ENCODE measurements around the gene BAHCC1.

Gene BAHCC1

DNA sequence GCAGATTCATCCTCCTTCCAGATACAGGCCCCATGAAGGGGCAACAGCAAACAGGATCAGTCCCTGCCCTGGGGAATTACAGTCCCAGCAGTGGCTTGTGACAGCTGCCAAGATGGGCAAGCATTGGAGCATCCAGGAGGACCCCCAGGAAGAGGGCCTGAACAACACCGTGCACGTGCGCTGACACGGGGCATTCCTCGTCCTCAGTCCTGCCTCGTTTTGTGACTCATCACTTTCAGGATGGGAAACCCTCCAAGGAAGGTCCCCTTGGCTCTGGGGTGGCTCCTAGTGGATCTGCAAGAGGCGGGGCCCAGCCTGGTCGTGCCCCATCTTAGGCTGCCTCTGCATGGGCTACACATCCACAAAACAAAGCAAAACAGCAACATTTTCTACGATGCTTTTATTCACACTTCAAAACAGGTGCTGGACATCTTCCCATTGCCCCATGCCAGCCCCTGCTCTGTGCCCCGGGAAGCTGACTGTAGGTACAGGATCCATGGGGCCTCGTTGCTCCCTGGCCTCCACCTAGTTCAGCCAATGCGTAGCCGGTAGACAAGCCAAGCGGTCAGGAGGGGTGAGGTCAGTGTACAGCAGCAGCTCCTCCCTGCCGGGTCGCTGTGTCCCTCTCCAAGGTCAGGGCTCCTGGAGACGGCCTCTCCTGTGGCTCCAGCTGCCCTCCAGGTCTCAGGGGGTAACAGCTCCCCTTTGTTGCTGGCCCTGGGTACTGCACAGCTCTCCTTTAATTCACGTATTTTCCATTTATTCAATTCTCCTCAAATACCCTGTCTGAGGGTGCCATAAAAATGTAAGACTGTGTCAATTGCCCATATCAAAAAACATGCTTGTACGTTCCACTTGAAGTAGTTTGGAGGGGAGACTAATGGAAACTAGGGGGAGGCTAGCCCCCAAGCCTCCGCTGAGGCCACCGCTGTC is 85.1 kb downstream of the BAHCC1 start:
- no peak for DNase-seq (ENCODE audit: low spot score)

DNA sequence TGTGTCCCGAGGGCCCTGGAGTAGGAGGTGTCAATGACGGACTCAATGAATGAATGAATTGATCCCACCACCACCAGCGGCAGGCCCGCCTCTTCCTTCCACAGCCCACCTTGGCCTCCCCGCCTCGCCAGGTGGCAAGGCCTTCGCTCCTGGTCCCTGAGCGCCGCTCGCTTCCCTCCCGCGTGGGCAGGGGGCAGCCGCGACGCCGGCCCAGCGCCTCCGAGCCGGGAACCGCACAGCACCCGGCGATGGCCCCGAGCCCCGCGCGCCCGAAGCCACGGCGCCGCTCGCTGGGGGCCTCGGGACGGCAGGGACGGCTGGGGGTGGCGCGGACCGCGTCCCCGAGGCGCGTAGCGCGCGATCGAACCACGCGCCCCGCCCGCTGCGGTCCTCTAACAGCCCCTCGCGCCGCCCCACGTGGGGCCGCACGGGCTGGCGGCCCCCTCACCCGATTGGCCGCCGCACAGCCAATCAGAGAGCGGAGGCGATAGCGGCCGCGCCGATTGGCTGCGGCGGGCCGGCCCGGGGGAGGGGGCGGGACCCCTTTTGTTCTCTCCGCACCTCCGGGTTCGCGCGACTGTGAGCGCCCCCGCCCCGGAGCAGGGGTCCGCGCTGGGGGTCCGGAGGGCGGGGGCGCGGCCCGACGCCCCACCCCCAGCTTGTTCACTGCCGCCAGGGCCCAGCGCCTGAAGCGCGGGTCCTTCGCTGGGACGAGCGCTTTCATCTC is 86.0 kb downstream of the BAHCC1 start:
- peak; percentile 88 for DNase-seq (ENCODE audit: low spot score)

DNA sequence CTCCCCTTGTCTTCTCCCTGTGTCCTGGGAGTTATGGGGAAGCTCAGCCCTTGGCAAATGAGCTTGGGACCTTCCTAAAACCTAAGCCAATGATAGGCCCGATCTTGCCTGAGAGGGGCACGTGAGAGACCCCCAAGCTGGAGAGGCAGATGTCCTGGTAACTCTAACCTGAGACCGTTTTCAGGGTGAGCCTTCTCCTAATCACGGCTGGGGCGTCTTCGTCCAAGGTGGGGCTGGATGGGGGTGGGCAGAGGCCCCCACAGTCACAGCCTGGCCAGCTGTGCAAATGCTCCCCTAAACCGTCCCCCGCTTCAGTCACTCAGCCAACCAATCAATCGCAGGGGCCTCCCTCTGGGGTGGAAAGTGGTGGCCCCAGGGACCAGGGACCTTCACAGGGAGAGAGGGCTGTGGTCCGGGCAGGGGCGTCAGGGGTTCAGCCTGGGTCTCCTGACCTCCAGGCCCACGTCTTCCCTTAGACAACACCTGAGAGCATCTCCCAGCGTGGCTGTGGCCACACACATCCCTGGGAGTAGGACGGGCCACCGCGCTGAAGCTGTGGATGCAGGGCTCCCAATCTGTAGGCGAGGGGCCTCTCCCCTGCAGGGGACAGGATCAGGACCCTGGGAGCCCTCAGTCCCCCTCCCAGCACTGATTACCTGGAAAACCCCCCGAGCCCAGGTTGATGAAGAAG is 86.7 kb downstream of the BAHCC1 start:
- DNase-seq (ENCODE audit: low spot score), result no peak

DNA sequence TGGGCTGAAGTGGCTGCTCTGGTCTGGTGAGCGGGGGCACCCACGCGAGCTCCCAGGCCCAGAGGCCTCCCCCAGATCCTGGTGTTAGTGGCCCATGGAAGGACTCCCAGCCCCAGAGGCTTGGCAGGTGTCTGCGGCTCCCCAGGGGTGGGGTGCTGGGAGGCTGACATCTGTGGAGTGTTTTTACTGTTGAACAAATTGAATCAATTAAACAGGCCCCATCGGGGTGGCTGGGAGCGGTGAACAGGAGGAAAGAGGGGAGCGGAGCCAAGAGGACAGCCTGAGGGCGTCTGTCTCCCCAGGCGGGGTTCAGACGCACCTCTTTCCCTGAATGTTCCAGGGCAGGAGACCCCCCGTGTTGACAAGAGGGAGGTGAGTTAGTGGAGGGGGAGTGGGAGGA is 87.4 kb downstream of the BAHCC1 start:
- DNase-seq (ENCODE audit: low spot score), result no peak

DNA sequence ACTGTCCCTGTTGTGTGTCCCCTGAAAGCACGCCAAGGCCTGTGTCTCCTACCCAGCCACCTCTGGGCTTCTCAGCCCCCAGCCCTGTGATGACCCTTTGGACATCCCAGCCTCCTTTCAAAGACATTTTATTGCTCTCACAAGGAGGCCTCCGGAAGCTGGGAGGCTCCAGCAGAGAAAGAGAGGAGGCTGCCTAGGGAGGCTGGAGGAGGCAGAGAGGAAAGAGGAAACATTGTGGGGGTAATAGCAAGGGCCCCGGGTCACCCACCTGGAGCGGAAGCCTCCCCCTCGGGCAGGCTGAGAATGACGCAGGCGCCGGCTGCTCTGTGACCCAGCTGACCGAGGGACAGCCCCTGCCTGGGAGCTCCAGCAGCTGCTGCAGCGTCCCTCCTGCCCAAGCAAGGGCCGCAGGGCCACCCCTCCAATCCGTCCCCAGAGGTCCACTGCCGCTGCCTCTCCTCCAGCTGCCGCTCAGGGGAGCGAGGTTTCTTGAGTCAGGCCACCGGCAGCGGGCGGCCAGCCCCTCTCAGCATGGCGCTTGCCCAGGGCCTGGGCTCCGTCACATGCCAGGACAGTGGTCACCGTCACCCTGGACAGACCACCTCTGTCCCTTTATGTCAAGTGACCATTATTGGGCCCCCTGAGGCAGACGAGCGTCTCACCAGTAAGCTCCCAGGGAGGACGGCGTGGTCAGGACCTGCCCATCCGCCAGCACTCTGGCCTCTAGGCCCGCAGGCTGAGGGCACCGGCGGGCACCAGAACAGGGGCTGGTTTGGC is 88.0 kb downstream of the BAHCC1 start:
- no peak for DNase-seq (ENCODE audit: low spot score)

DNA sequence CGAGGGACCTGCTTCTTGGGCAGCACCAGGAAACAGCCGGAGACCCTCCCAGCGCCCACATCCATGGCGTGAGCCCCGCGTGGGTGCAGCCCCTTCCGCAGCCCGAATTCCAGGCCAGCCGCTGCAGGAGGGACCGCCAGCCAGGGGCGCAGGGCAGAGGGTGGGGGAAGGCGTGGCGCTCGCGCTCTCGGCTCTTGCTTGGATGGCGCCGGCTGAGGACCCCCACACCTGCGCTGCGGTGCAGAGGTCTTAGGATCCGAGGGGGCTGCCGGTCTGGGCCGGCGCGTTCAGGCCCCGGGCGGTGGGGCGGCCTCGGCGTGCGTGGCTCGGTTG is 88.6 kb downstream of the BAHCC1 start:
- no peak for DNase-seq (ENCODE audit: low spot score)

DNA sequence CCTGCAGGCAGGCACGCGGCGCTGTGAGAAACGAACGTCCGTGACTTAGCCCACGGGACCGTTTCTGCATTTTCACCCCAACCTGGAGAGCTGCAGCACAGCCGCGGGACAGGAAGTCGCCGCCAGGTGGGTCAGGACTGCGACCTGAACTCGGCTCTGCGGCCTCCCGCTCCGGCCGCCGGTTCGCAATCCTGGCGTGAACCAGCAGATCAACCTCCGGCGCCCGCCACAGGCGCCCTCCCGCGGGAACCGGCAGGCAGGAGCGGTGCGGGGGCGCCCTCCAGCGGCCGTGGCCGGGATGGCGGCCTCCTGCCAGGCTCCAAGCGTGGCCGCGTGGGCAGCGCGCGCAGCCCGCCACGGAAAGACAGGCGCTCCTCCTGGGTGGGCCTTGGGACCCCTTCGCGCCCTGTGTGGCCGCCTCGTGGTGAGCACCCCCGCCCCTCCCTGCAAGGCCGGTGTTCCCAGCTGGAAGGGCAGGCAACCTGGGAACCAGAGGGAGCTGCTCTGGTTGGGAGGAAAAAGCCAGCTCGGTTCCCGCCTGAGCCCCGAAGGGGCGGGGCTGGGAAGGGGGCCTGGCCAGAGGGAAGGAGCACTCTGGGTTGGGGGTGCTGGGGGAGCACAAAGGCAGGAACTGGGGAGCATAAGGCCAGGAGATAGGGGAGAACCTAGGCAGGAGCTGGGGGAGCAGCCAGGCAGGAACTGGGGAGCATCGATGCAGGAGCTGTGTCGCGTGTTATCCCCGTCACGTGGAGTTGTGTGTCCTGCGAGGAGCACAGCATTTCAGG is 89.1 kb downstream of the BAHCC1 start:
- peak; percentile 93 for DNase-seq (ENCODE audit: low spot score)

DNA sequence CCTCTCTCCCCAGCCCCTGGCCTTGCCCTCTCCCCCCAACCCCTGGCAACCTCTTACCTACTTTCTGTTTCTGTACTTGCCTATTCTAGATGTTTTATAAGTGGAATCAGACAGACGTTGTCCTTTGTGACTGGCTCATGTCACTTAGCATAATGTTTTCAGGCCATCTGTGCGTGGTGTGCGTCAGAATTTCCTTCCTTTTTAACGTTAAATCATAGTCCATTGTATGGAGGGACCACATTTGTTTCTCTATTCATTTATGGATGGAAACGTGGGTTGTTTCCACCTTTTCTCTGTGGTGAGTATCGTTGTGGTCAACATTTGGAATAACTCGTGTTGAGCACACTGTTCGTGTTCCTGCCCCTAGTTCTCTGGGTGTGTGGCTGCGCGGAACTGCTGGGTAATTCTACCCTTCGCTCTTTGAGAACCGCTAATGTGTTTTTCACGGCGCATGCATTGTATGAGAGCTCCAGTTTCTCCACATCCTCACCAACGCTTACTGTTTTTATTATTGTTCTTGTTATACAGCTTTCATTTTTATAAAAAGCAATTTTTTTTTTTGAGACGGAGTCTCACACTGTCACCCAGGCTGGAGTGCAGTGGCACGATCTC is 91.0 kb downstream of the BAHCC1 start:
- no peak for DNase-seq (ENCODE audit: low spot score)

DNA sequence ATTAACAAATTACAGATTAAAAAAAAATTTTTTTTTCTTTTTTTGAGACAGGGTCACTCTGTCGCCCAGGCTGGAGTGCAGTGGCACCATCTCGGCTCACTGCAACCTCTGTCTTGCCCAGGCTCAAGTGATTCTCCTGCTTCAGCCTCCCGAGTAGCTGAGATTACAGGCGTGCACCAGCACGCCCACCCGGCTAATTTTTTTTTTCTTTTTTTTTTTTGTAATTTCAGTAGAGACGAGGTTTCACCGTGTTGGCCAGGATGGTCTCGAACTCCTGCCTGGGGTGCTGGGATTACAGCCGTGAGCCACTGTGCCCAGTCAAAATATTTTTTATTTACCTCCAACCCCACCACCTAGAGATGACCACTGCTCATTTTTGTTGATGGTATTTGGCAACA is 91.8 kb downstream of the BAHCC1 start:
- DNase-seq (ENCODE audit: low spot score), result no peak

DNA sequence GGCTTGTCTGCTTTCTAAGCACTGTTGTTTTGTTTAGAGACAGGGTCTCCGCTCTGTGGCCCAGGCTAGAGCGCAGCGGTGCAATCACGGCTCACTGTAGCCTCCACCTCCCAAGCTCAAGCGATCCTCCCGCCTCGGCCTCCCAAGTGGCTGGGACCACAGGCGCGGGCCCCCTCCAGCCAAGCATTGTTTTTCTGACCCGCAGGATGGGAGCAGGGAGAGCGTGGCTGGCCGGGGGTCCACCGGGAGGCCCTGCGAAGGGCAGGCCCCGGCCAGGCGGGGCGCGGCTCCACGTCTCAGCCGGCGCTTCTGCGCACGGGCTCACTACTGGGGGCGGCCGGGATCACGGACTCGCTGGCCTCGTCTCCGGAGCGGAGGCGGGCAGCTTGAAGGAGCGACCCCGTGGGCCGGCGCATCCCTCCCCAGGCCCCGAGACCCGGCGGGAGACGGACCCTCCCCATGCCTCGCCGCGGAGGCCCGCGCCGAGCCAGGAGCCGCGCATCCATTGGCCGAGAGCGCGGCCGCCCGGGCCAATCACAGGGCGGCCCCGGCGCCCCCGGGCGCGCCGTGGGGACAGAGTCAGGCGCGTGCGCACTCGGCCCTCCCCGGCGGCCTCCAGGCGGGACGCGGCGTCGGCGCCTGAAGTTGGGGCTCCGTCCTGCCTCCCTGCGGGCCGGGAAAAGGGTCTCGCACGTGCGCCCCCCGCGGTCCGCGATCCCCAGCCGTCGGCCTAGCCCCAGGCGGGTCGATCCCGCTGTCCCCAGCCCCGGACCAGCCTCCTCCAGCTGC is 92.4 kb downstream of the BAHCC1 start:
- DNase-seq (ENCODE audit: low spot score), result peak; percentile 89

DNA sequence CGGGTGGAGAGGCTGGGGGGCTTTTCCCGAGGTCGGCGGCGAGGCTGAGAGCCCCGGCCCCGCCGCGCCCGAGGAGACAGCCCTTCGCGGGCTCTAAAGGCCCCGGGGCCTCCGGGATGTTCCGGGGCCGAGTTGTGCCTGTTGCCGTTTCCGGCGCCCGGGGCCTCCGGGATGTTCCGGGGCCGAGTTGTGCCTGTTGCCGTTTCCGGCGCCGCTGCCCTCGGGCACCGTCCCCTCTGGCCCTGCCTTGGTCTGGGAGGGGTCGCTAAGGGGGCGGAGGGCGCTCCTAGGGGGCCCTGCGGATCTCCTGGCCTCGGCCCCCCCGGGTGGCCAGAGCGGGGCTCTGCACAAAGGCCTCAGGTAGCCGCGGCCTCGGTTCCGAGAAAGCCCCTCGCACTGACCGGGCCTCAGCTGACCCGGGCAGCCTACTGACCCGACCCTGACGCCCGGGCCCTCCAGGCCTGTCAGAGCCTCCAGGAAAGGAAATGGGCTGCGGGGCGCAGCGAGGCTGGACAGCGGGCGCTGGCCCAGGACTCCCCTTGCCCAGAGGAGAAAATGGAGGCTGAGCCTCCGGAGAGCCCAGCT is 93.1 kb downstream of the BAHCC1 start:
- DNase-seq (ENCODE audit: low spot score), result no peak

DNA sequence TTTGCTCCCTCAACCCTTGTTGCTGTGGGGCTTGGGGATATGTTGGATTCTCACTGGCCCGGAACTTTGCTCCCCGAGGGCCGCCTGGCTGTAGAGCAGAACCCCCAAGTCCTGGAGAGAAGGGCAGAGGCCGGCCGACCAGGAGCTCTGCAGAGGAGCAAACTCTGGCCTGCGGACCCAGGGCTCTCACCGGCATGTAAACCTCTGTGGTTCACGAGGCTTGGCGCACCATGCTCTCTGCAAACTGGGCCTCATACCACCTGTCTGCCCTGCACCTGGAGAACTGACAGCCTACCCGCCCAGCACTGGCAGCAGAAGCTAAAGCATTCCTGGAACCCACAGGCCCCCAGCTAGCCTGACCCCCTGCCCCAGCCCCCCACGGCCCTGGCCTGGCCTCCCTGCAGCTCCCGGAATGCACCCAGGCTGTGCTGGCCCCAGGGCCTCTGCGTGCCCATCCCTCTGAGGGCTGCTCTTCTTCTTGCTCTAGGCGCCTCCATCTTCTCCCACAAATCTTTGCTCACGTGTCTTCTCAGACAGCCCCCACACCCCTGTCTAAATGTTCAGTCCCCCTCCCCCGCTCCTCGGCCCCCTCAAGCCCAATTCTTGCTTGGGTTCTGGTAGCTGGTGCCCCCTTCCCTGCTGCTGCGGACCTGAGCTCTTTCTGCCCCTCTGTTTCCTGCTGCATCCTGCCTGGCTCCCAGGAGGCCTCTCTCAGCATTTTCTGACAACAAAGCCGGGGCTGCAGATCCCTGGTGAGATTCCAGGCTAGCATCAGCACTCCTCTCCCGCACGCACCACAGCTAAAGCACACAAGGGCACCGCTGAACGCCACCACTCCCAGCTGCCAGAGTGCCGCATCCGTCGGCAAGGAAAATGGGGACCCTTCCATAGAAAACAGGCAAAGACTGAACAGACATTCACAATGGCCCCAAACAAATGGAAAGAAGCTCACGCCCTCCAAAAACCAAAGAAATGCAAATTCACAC is 94.0 kb downstream of the BAHCC1 start:
- no peak for DNase-seq (ENCODE audit: low spot score)

DNA sequence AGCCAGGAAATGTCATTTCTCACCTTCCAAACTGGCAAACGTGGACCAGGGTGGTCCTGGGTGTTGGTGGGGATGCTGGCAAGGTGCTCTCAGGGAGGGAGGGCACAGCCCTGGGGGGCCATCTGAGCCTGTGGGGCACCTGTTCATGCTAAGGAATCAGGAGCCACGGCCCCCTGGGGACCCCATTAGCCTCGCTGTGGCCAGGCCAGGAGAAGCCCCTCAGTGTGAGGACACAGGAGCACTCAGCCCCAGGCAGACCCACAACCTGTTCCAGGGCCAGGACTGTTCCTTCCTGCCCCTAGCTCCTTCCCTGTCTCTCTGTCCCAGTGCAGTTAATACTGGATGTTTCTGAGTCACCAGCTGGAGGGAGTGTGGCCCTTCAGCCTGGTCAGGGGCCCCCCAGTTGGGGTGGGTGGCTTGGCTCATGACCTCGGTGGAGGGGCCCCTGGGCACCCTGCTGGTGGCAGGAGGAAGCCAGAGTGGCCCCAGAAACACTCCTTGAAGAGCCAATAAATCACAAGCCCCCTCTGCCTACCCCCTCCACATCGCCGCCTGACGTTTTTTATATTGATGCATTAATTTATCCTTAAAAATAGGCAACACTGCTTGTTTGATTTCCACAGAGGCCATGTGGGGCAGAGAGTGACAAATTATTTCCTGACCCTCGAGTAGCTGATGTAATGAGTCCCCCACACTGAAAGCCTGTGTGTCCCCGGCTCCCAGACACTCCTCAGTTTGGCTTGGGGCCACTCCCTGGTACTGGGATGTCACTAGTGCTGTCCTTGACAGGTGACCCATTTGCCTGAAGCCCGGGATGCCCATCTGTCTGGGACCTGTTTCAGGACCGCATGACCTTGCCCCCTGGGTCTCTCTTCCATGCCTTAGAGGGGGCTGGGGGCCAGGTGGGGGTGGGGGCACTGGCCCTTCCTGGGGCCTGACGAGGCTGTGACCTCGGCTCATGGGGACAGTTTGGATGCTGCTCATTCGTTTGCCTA is 95.0 kb downstream of the BAHCC1 start:
- no peak for DNase-seq (ENCODE audit: low spot score)

DNA sequence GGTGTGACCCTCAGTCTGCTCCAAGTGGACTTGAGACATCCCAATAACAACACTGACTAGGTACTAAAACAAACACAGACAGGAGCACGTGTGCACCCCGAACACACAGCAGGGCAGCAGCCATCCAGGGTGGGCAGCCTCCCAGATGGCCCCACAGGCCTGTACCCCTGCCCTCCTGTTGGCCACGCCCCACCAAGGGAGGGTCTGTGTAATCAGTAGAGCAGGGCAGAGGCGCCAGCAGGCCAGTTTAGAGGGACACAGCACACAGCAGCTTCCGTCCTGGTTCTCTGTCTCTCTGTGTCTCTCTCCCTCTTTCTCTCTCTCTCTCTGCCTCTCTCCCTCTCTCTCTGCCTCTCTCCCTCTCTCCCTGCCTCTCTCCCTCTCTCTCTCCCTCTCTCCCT is 95.9 kb downstream of the BAHCC1 start:
- DNase-seq (ENCODE audit: low spot score), result no peak

DNA sequence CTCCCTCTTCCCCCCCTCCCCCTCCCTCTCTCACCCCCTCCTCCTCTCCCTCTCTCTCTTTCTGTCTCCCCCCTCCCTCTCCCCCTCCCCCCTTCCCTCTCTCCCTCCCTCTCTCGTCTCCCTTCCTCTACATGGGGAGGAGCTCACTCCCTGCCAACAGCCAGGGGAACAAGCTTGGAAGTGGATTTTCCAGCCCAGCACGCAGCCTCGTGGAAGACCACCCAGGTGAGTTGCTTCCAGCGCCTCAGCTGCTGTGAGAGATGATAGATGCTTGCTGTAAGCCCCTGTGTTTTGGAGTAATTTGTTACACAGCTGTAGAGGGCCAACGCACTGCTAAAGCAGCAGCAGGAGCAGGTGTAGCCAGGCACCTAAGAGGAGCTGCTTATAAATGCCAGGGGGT is 96.5 kb downstream of the BAHCC1 start:
- DNase-seq (ENCODE audit: low spot score), result no peak

DNA sequence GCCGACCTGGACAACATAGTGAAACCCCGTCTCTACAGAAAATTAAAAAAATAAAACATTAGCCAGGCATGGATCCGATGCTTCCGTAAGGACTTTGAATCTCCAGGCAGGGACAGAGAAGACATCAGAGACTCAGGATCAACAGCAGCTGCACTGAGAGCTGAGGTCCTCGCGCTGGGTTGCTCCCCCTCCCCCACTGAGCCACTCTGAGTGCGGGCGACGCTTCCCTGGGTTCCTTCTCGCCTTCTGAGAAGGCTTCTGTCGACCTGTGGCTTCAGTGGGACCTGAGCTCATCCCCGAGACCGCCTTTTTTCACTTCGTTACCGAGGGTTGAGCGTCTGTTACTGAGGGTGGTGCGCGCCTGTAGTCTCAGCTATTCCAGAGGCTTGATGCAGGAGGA is 96.9 kb downstream of the BAHCC1 start:
- no peak for DNase-seq (ENCODE audit: low spot score)

DNA sequence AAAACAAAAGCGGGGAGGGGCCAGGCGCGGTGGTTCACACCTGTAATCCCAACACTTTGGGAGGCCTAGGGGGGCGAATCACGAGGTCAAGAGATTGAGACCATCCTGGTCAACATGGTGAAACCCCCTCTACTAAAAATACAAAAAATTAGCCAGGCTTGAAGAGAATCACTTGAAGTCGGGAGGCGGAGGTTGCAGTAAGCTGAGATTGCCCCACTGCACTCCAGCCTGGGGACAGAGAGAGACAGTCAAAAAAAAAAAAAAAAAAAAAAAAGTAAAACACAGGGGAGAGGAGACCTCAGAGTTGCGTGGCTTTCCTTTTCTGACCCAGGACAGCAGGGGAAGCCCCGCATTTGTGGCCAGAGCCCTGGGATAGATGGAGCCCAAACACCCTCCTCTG is 97.4 kb downstream of the BAHCC1 start:
- no peak for DNase-seq (ENCODE audit: low spot score)
